ENCODE data around the gene TRIM72.
"Not testable (repeated sequence)": the region's sequence is repeated elsewhere in the genome, so short reads cannot be mapped to it uniquely, and the experiment has no call there.

Gene TRIM72

GRCh38 chr16:31271621-31272190, 57.8 kb downstream of the TRIM72 start:
- H3K9ac ChIP-seq (ENCODE audit: low read length) = no peak overlapping the region
- H3K27me3 ChIP-seq (ENCODE audit: control insufficient read depth, insufficient read depth, low read length) = no peaks in the 10 kb centered on the region
- no peaks in the 10 kb centered on the region for H3K36me3 ChIP-seq (ENCODE audit: control insufficient read depth, insufficient read depth, low read length)
- no peaks in the 10 kb centered on the region for H3K4me1 ChIP-seq (ENCODE audit: control insufficient read depth, insufficient read depth, low read length)
- H3K4me3 ChIP-seq (ENCODE audit: low read length) = no peak overlapping the region
- H3K27ac ChIP-seq (ENCODE audit: low read depth, low read length) = no peak overlapping the region

- H3K9ac ChIP-seq (ENCODE audit: low read length) = no peak overlapping the region
- H3K4me3 ChIP-seq (ENCODE audit: low read length) = no peak overlapping the region
- no peak overlapping the region for H3K27ac ChIP-seq (ENCODE audit: low read depth, low read length)
- H3K27me3 ChIP-seq (ENCODE audit: control insufficient read depth, insufficient read depth, low read length) = no peaks in the 10 kb centered on the region
- no peaks in the 10 kb centered on the region for H3K36me3 ChIP-seq (ENCODE audit: control insufficient read depth, insufficient read depth, low read length)
- no peaks in the 10 kb centered on the region for H3K4me1 ChIP-seq (ENCODE audit: control insufficient read depth, insufficient read depth, low read length)
These were observed 59.3 kb downstream of the TRIM72 start for GRCh38 chr16:31273187-31273586.

GRCh38 chr16:31273676-31274075, 59.8 kb downstream of the TRIM72 start:
- H3K4me1 ChIP-seq (ENCODE audit: control insufficient read depth, insufficient read depth, low read length) = no peaks in the 10 kb centered on the region
- no peak overlapping the region for H3K27ac ChIP-seq (ENCODE audit: low read depth, low read length)
- H3K9ac ChIP-seq (ENCODE audit: low read length) = no peak overlapping the region
- H3K4me3 ChIP-seq (ENCODE audit: low read length) = no peak overlapping the region
- H3K27me3 ChIP-seq (ENCODE audit: control insufficient read depth, insufficient read depth, low read length) = no peaks in the 10 kb centered on the region
- H3K36me3 ChIP-seq (ENCODE audit: control insufficient read depth, insufficient read depth, low read length) = no peaks in the 10 kb centered on the region

GRCh38 chr16:31274831-31275816, 61.2 kb downstream of the TRIM72 start:
- no peak overlapping the region for H3K4me3 ChIP-seq (ENCODE audit: low read length)
- no peak overlapping the region for H3K27ac ChIP-seq (ENCODE audit: low read depth, low read length)
- no peaks in the 10 kb centered on the region for H3K36me3 ChIP-seq (ENCODE audit: control insufficient read depth, insufficient read depth, low read length)
- H3K4me1 ChIP-seq (ENCODE audit: control insufficient read depth, insufficient read depth, low read length) = no peaks in the 10 kb centered on the region
- no peak overlapping the region for H3K9ac ChIP-seq (ENCODE audit: low read length)
- no peaks in the 10 kb centered on the region for H3K27me3 ChIP-seq (ENCODE audit: control insufficient read depth, insufficient read depth, low read length)

GRCh38 chr16:31276600-31276999, 62.7 kb downstream of the TRIM72 start:
- no peak overlapping the region for H3K9ac ChIP-seq (ENCODE audit: low read length)
- no peaks in the 10 kb centered on the region for H3K4me1 ChIP-seq (ENCODE audit: control insufficient read depth, insufficient read depth, low read length)
- no peak overlapping the region for H3K4me3 ChIP-seq (ENCODE audit: low read length)
- no peaks in the 10 kb centered on the region for H3K27me3 ChIP-seq (ENCODE audit: control insufficient read depth, insufficient read depth, low read length)
- H3K36me3 ChIP-seq (ENCODE audit: control insufficient read depth, insufficient read depth, low read length) = no peaks in the 10 kb centered on the region
- H3K27ac ChIP-seq (ENCODE audit: low read depth, low read length) = no peak overlapping the region

- Histone ChIP-seq H3K4me1 (ENCODE audit: control insufficient read depth, insufficient read depth, low read length) (no peaks in the 10 kb centered on the region), H3K36me3 (ENCODE audit: control insufficient read depth, insufficient read depth, low read length) (no peaks in the 10 kb centered on the region), H3K27ac (ENCODE audit: low read depth, low read length) (no peak overlapping the region), H3K4me3 (ENCODE audit: low read length) (no peak overlapping the region), H3K9ac (ENCODE audit: low read length) (no peak overlapping the region), H3K27me3 (ENCODE audit: control insufficient read depth, insufficient read depth, low read length) (no peaks in the 10 kb centered on the region)
These were observed 63.8 kb downstream of the TRIM72 start for GRCh38 chr16:31277659-31278260.

DNA sequence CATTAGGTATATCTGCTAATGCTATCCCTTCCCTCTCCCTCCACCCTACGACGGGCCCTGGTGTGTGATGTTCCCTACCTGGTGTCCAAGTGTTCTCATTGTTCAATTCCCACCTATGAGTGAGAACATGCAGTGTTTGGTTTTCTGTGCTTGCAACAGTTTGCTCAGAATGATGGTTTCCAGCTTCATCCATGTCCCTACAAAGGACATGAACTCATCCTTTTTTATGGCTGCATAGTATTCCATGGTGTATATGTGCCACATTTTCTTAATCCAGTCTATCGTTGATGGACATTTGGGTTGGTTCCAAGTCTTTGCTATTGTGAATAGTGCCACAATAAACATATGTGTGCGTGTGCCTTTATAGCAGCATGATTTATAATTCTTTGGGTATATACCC, 64.9 kb downstream of the TRIM72 start:
- H3K9ac ChIP-seq (ENCODE audit: low read length); H3K27me3 ChIP-seq (ENCODE audit: control insufficient read depth, insufficient read depth, low read length); H3K27ac ChIP-seq (ENCODE audit: low read depth, low read length); H3K36me3 ChIP-seq (ENCODE audit: control insufficient read depth, insufficient read depth, low read length); H3K4me3 ChIP-seq (ENCODE audit: low read length); H3K4me1 ChIP-seq (ENCODE audit: control insufficient read depth, insufficient read depth, low read length): not testable (repeated sequence)
